D341Med (cell line): ENCODE measurements around the gene MAGEF1.

ENCODE experiments used
- DNase-seq: peaks from one replicate; pipeline ENCODE4 v3.0.0; 2012; ENCODE audit warnings: low spot score

Gene MAGEF1

DNA sequence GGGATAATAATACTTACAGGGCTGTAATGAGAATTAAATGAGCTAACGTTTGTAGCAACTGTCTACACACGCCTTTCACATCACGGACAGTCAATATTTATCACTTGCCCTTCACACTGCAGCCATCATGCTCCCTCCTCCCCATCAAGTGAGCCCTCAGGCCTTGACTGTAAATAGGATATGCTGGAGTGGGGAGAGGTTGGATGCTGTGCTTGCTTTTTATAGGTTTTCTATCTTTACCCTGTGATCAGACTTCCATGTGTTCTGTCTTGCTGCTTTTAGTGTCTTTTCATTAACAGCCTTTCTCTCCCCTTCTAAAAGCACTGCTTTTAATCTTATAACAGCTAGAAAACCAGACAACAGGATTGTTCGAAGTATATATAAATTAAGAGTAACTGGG is 12.8 kb upstream of the MAGEF1 start:
- DNase-seq: no peak

DNA sequence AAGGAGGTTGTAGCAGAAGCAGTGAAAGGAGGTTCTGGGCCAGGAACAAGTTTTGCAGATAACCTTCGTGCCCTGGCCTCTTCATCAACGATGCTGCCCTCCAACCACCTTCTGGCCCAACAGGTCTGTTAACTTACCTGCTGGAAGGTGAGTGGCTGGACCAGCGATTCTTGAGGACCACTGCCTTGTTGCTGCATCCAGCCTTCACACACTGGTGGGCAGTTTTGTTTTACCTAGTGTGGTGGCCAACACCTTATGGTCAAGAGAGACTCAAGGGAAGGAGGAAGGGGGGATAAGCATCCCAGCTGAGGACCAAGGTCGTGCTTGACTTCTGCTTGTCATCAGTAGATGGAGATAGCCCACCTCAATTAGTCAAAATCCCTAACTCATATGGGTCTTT is 7.8 kb upstream of the MAGEF1 start:
- DNase-seq: no peak

DNA sequence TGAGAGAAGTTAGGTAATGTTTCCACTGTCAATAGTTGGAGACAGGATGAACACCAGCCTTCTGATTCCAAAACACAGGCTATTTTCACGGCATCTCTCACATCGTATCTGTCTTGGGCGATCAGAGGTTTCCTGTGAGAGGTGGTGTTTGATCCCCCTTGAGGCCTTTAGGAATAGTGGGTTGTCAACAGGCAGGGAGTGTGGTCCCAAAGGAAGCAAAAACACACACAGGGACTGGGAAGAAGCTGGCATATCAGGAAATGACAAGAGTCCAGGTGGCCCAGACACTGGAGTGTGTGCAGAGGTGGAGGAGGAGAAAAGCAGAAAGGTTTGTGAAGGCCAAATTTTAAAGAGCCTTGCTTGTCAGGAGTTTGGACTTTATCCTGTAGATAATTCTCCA is 6.6 kb upstream of the MAGEF1 start:
- DNase-seq: no peak

DNA sequence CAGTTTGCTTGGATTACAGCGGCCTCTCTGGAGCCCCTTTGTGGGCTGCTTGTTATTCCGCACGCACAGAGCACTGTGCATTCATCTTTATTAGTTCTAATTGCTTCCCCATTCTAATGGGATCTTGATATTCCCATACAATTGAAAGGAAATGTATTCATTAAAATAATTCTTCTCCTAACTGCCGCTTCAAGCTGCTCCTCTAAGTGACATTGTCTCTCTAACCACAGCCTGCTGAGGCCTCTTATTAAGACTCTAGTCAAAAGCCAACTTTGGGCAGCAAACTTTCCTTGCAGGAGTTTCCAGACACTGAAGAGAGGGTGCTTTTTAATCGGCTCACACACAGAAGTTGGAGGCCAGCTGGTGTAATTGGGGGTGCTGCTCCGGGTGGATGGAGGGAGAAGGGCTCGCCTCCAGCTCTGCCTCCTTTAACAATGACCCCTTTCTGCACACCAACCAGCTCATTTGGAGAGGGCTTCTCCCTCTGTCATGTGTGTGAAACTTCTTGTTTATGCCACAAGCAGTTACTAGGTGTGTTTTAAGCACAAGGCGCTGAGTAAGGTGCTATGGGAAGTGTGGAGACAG is 5.6 kb upstream of the MAGEF1 start:
- no peak for DNase-seq

DNA sequence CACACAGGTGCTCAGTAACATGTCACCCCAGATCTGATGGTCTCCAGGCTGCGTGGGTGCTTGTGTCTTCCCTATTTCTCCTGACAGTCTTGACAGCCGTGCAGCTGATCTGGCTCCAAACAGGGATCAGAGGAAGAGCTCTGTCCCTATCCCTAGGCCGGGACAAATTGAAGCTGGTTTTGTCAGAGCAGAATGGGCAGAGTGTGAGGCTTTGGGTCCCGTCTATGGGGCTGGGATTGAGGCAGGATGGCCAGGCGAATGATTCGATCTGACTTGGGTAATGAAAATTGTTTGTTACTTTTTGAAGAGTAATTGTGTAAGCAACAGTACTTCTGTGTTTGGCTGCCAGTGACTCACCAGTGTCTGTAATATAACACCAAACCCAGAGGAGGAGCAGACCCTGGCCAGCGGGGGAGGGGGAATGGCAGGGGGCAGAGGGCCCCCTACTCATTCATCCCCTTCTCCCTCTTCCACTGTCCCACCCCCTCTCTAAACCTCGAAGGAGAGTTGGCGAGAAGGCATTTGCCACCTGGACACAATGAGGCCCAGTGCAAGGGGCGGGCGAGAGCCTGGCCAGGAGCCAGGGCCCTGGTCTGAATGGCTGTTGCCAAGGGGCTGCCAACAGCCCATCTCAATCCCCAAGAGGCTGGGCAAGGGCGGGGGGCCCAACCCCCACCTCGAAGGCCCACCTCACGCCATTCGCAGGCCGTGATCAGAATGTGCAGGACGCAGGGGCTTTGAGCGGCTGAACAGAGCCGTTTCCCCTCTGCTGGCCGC is 4.9 kb upstream of the MAGEF1 start:
- DNase-seq: no peak

DNA sequence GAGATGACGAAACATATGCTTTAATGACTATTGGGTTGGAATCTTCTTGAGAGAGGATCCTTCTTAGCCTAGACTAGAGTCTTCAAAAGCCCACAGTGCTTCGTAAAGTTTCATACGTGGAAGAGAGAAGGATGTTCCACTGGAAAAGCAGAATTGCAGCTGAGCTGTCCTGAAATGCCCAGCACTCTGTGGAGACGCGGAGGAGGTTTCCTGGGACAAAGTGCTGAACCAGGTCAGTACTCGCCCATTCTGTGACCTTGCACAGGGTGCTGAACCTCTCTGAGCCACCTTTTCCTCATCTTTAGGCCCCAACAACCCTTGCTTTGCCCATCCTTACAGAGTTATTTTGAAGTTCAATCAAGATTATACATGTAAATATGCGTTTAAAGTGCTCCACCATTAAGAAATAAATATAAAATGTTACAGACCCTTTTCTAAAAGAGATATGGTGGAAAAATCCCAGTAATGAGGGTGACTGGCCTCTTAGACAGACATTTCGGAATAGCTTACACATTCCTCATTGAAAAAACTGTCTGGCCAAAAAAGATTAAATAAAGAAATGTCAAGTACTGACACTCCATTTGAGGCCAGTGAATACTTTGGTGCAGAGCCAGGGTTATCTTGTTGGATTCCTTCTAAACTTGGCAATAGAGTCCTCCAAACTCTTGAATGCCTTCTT is 4.2 kb upstream of the MAGEF1 start:
- no peak for DNase-seq

DNA sequence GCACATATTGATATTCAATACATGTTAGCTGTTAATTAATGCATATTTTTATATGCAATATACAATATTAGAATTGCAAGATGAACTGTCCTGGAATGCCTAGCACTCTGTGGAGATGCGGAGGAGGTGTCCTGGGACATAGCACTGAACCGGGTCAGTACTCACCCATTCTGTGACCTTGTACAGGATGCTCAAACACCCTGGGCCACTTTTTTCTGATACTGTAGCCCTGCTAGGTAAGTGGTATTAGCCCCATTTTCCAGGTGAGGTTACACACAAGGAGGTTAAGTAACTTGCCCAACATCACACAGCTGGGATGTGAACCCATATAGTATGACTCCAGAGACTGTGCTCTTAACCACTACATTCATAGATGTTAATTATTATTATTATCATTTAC is 1.7 kb upstream of the MAGEF1 start:
- DNase-seq: no peak

DNA sequence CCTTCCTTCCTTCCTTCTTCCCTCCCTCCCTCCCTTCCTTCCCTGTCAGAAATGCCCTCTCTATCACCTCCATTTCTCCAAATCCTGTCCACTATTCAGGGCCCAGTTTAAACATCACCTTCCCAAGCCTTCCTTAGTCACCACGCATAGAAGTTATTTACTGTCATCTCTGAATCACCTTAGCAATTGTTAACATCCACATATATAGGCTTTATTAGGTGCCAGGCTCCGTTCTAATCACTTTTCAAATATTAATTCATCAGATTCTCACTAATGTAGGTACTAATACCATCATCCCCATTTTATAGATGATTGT is 1.1 kb upstream of the MAGEF1 start:
- no peak for DNase-seq

DNA sequence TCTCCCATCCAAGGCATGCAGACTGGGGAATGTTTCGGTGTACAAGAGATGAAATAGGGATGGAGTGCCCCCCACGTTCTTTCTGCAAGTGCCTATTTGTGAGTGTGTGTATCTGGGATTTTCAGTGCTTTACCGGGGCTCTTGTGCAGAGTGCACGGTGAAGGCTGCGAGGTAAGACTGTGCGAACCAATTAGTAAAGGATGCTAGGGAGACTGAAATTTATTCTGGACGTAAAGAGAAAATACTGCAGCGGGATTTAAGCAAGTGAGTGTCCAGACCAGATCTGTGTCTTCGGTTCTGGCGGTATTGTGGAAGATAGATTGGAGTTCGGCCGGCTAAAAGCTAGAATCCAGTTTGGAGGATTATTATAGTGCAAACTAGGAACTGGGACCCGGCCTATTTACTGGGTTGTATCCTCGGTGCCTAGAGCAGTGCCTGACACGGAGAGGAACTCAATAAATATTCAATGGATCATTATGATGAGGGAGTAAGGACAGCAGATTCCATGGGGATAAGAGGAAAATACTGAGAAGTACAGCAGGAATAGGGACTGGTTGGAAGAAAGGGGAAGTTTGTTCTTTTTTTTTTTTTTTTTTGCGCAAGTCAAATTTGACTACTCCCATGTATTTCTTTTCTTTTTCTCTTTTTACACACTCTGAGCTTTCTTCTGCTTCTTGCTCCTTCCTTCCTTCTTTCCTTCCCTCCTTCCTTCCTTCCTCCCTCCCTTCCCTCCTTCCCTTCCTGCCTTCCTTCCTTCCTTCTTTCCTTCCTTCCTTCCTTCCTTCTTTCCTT is 580 bp upstream of the MAGEF1 start:
- no peak for DNase-seq

DNA sequence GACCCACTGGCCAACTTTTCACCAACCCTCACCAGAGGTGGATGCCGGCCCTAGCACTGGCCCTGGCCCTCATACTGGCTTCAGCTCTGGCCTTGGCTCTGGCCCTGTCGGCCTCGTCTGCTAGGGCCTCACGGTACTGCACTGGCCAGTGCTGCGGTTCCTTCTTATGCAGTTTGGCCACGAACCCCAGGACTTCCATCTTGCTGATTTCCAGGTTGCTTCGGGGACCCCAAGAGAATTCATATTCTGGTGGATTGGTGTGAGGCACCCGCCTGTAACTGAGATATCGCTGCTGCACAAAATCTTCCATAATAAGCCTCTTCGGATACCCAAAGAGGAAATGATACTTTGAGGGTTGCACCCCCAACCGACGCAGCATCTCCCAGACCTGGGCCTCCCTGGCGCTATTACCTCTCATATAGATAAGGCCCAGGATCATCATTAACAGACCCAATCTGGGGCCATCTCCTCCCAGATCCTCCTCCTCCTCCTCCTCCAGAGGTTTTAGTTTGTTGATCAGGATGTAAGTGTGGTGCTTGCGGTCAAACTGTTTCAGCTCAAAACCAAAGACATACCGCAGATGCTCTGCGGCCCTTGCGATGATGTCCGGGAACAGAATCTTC is 883 bp downstream of the MAGEF1 start:
- DNase-seq: no peak

DNA sequence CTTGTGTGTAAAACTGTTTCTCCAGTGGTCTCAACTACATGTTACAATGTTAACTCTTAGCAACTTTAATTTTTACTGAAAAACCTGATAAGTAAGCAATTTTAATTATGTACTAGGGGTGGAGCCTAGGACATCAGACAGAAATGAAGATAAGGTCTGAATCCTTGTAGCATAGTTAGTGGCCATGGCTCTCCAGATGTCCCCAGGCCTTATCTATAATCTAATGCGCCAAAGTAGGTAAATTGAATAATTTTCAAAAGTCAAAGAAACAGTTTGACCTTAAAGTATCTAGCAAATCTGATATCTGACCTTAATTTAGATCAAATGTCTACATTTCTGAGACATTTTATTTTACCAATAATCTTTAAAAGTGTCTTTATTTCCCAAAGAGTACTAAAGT is 8.2 kb downstream of the MAGEF1 start:
- no peak for DNase-seq

DNA sequence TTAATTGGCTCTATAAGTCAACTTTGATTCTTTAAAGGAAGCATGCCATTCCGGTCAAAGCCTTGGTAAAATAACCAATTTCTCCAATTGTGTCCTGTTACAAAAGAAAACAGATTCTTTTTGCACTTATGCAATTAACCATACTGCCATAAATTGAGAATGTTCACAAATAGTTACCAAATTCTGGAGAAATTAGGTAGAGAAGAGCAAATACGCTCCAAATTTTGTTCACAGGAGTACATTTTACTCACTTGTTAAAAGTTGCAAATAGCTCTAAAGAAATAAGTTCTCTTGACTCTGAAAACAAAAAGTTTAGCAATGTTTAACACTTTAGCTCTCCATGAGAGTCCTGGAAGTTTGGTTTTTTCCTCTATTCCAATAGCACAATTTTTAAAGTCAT is 11.1 kb downstream of the MAGEF1 start:
- no peak for DNase-seq

DNA sequence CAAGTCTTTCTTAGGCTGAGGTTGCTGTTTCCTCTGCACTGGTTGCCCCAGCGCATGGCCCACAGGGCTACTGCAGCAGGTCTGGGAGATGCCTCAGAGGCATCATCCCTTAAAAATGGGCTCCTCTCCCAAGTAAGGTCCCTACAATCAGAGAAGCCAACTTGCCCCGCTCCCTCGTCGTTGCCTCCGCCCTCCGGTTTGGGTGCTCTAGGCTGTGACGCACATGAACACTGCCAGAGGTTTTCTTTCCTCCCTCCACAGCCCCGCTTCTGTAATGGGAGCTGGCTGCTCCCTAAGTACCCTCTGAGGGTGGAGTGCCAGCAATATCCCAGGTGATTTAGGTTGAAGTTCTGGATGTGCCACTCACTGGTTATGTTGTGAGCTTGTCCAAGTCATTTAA is 14.0 kb downstream of the MAGEF1 start:
- DNase-seq: no peak

DNA sequence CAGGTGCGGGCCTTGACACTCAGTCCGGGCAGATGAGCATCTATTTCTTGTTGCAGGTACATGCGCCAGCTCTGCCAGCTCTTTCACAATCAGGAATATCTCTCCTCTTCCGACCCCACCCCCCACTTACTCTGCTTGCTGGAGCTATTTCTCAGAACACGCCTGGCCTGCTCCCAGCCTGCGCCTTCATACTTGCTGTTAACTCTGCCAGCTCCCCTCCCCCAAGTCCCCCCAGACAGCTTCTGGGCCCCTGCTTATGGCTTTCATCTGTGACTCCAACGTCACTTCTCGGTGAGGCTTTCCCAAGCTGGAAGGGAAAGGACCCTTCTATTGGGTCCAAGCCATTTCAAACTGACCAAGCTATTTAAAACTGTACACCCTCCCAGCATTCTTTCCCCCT is 15.2 kb downstream of the MAGEF1 start:
- DNase-seq: no peak

DNA sequence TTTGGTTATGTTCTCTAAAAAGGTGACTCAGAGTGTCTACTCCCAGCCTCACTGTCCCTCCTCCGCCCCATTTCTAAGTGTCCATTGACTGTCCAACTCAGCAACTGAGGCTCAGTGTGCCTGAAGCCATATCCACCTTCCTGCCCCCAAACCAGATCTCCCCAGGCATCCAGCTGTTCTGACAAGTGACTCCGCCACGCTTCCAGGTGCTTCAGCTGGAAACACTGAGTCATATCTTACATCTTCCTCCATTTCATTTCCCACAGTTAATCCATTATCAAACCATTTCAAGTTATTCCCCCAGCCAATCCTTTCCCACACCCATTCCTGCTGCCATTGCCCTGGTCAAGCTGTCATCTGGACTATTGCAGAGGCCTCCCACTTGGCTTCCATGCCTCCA is 17.1 kb downstream of the MAGEF1 start:
- peak; percentile 2 for DNase-seq

DNA sequence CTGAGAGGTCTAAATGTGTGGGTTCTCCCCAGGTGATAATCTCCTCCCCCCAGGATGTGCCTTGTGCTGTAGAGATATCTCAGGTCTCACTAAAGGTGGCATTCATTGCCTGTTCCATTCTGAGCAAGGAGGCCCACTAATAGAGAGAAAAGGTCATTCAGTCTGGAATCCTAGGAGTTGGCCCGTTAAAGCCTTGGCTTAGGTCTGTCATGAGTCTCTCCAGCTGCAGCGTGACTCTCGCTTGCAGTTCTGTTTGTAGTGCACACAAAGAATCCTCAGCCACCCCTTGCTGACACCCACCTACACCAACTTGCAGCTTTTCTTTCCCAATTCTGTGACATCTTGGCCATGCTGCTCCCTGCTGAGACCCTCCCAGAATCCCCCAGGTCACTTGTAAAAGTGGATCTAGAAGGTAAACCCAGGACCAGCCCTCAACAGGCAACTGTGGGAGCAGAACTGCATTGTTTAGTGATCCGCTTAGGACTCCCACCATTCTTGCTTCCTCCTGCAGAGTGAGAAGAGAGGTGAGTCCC is 17.7 kb downstream of the MAGEF1 start:
- DNase-seq: peak; percentile 11

DNA sequence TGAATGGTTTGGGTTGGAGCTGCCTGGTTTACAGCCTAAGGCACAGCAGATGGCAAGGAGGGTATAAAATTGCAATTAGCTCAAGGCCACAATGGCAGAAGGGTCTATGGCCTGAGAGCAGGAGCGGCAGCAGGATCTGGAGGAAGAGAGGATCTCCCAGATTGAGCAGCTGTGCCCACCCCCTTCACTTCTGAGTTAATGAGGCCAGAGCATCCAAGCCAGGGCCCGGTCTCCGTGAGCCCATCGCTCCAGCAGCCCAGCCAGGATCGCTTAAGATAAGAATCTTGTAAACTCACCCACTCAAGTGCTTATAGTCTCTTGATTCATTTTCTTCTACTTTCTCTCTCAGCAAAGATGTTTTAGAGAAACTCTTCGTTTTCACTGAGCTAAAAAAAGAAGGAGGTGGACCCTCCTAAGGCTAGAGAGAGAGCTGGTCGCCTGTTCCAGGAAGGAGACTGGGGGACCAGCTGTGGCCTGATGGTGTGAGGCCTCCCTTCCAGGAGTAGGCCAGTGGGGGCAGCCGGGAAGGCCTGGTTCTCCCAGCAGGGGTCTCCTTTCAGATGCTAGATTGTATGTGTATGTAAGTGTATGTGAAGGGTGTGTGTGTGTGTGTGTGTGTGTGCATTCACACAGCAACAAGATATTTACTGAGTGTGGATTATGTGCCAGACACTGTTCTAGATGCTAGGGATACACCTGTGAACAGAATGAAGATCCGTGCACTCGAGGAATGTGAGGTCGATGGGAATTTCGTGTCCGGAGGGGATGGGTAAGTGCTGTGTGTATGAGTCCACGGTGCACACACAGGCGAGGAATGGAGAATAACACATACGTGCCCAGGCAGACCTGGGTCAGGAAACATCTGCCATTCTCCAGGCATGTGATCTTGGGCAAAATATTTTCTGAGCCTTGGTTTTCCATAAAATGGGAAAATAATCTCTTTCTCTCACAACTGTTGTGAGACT is 18.6 kb downstream of the MAGEF1 start:
- DNase-seq: peak; percentile 28

DNA sequence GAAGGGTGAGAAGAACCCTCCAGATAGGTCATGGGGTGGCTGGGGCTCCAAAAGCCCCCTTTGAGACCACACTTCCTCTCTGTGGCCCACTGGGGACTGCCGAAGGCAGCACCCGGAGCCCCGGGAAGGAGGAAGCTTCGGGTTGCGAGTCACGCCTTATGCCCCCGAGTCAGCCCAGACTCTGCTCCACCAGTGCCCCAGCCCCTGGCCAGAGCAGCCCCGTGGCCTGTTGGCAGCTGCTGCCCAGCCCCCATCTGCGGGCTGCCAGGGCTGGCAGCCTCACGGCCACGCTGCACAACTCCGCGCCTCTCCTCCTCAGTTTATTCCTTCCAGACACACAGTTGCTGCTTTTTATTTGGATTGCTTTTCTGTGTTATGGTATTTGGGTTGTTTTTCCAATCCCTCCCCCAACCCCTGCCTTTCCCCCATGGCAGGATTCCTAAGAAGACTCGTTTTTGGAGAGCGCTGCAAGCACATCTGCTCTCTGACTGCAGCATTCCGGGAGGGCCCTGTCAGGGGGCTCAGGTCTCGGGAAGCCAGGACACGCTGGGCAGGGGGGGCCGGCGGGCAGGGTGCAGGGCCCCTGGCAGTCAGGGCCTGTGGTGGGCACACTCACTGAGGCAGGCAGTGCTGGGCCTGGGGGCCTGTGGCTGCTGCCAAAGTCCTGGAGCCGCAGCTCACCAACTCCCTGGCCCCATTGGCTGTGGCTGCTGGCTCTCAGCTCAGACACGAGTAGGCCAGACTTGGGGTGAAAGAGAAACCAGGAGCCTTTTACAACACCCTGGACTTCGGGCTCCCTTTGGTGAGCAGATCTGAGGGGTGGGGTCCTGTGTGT is 20.2 kb downstream of the MAGEF1 start:
- peak; percentile 24 for DNase-seq

DNA sequence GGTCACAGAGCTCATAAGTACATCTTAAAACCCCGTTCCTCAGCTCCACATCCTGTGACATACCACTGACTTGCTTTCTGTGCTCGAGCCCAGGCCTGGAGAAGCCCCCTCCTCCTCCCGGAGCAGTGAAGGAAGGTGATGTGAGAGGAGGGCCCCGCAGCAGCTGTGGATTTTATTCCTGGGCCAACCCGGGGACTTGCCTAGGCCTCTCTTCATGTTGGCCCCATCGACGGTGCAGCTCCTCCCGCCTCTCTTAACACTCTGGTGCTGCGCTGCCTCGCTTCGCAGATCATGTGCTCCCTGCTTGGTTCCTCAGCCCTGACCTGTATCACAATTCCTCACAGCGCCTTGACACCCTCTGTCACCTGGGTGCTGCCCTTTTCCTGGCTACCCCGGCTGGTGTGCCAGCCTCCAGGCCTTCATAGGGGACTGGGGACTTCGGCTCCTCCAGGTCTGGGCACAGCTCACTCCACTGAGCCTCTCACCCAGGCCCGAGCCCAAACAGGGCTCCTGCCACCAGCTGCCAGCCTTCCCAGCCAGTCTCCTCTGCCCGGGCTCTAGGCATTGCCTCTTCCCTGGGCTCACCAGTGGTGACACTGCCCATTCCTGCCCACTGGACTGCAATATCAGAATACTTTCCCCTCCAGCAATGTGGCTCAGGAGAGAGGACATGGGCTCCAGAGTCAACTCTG is 21.5 kb downstream of the MAGEF1 start:
- DNase-seq: peak; percentile 27
